Kidney tubule cell (primary cell): Measurements from ENCODE around the gene TMEM114.

ENCODE experiments used
- DNase-seq: peaks from one replicate; pipeline ENCODE4 v3.0.0-alpha.2; 2018; ENCODE audit warnings: low spot score

Gene TMEM114

GRCh38 chr16:8589900-8590688 is at the start of gene TMEM114:
Gene TMEM114, minus strand, starts transcription at chr16:8590511. Its CDS starts 673 bp downstream, at chr16:8589838.
- no peak for DNase-seq

- no peak for DNase-seq
Observed at GRCh38 chr16:8639694-8640093, 49.4 kb upstream of the TMEM114 start.

GRCh38 chr16:8634991-8635736 is 44.9 kb upstream of the TMEM114 start:
- no peak for DNase-seq

GRCh38 chr16:8632675-8633182 is 42.4 kb upstream of the TMEM114 start:
- no peak for DNase-seq

- DNase-seq: no peak
Observed at GRCh38 chr16:8631818-8632465, 41.6 kb upstream of the TMEM114 start.

GRCh38 chr16:8631373-8631772 is 41.1 kb upstream of the TMEM114 start:
- DNase-seq: no peak

GRCh38 chr16:8630255-8630953 is 40.1 kb upstream of the TMEM114 start:
- DNase-seq: no peak

GRCh38 chr16:8628981-8629725 is 38.8 kb upstream of the TMEM114 start:
- DNase-seq: no peak

GRCh38 chr16:8627456-8627855 is 37.1 kb upstream of the TMEM114 start:
- DNase-seq: no peak

- no peak for DNase-seq
Observed at GRCh38 chr16:8626946-8627345, 36.6 kb upstream of the TMEM114 start.

- no peak for DNase-seq
Observed at GRCh38 chr16:8625491-8626087, 35.3 kb upstream of the TMEM114 start.

GRCh38 chr16:8623634-8624033 is 33.3 kb upstream of the TMEM114 start:
- peak; percentile 44 for DNase-seq

GRCh38 chr16:8622315-8622656 is 32.0 kb upstream of the TMEM114 start:
- no peak for DNase-seq

- DNase-seq: peak; percentile 89
Observed at GRCh38 chr16:8621572-8622314, 31.4 kb upstream of the TMEM114 start, which contains the start of gene METTL22. Gene METTL22, plus strand, starts transcription at chr16:8621698. Its CDS starts 3,968 bp downstream, at chr16:8625666.

GRCh38 chr16:8621222-8621571 is 30.9 kb upstream of the TMEM114 start:
- DNase-seq: no peak

GRCh38 chr16:8620535-8620934 is 30.2 kb upstream of the TMEM114 start:
- no peak for DNase-seq

GRCh38 chr16:8619671-8620370 is 29.5 kb upstream of the TMEM114 start:
- DNase-seq: no peak

- peak; percentile 65 for DNase-seq
Observed at GRCh38 chr16:8614435-8615029, 24.2 kb upstream of the TMEM114 start.
